H9 (cell line): ENCODE measurements around the gene FGF6. TPM values are rescaled to one million over a fixed set of nuclear protein-coding genes. Genes with fewer than 3 reads are reported as not detected.

Source experiments
- DNase-seq: peaks from one replicate; pipeline ENCODE4 v3.0.0-alpha.2; 2017
- H2AFZ ChIP-seq: one replicate; pipeline ENCODE4 v1.6.1; 2013; ENCODE audit warnings: mild to moderate bottlenecking, low read length, control low read depth, moderate library complexity
- H2AK5ac ChIP-seq: 2 replicates; pipeline ENCODE4 v1.6.1; 2013; ENCODE audit warnings: low read length, control low read depth, mixed read lengths; ENCODE audit not compliant: insufficient read length
- H2BK120ac ChIP-seq: one replicate; pipeline ENCODE4 v1.6.1; 2013; ENCODE audit warnings: low read depth, mild to moderate bottlenecking, low read length, control low read depth, inconsistent platforms; ENCODE audit not compliant: poor library complexity, severe bottlenecking
- H2BK12ac ChIP-seq: 2 replicates; pipeline ENCODE4 v1.6.1; 2013; ENCODE audit warnings: low read length, control low read depth, mixed read lengths, low read depth; ENCODE audit not compliant: insufficient read length
- H2BK15ac ChIP-seq: 2 replicates; pipeline ENCODE4 v1.6.1; 2013; ENCODE audit warnings: low read depth, low read length, control low read depth
- H2BK20ac ChIP-seq: one replicate; pipeline ENCODE4 v1.6.1; 2013; ENCODE audit warnings: low read depth, mild to moderate bottlenecking, low read length, control low read depth, inconsistent platforms; ENCODE audit not compliant: poor library complexity, severe bottlenecking
- H2BK5ac ChIP-seq: 2 replicates; pipeline ENCODE4 v1.6.1; 2013; ENCODE audit warnings: low read length, control low read depth, mixed read lengths; ENCODE audit not compliant: insufficient read length
- H3K14ac ChIP-seq: 2 replicates; pipeline ENCODE4 v1.6.1; 2013; ENCODE audit warnings: low read length, control low read depth; ENCODE audit not compliant: insufficient read depth
- H3K18ac ChIP-seq: 2 replicates; pipeline ENCODE4 v1.6.1; 2013; ENCODE audit warnings: low read depth, mild to moderate bottlenecking, mixed read lengths, low read length, control low read depth; ENCODE audit not compliant: insufficient read length
- H3K23ac ChIP-seq: 2 replicates; pipeline ENCODE4 v1.6.1; 2013; ENCODE audit warnings: low read length, control low read depth, mixed read lengths, low read depth; ENCODE audit not compliant: insufficient read length
- H3K23me2 ChIP-seq: 2 replicates; pipeline ENCODE4 v1.6.1; 2013; ENCODE audit warnings: low read depth, mild to moderate bottlenecking, mixed read lengths, low read length, control low read depth; ENCODE audit not compliant: insufficient read length, poor library complexity, severe bottlenecking
- H3K27ac ChIP-seq: 2 replicates; pipeline ENCODE4 v1.5.1; 2013; ENCODE audit warnings: low read length, control low read depth, mixed read lengths, low read depth; ENCODE audit not compliant: insufficient read length
- H3K27me3 ChIP-seq: 2 replicates; pipeline ENCODE4 v1.6.1; 2013; ENCODE audit warnings: low read length, control low read depth, inconsistent platforms; ENCODE audit not compliant: insufficient read depth
- H3K4ac ChIP-seq: 2 replicates; pipeline ENCODE4 v1.6.1; 2013; ENCODE audit warnings: low read depth, mild to moderate bottlenecking, control low read depth, inconsistent platforms, low read length, moderate library complexity
- H3K4me1 ChIP-seq: 2 replicates; pipeline ENCODE4 v1.6.1; 2013; ENCODE audit warnings: low read length, control low read depth, inconsistent platforms; ENCODE audit not compliant: insufficient read depth
- H3K4me2 ChIP-seq: 2 replicates; pipeline ENCODE4 v1.6.1; 2013; ENCODE audit warnings: low read length, control low read depth, mixed read lengths; ENCODE audit not compliant: insufficient read length, insufficient read depth
- H3K56ac ChIP-seq: 2 replicates; pipeline ENCODE4 v1.6.1; 2013; ENCODE audit warnings: low read depth, mild to moderate bottlenecking, mixed read lengths, low read length, control low read depth; ENCODE audit not compliant: insufficient read length
- H3K79me1 ChIP-seq: 2 replicates; pipeline ENCODE4 v1.6.1; 2013; ENCODE audit warnings: low read depth, mild to moderate bottlenecking, moderate library complexity, low read length, control low read depth, inconsistent platforms; ENCODE audit not compliant: insufficient read depth, poor library complexity, severe bottlenecking
- H3K79me2 ChIP-seq: 2 replicates; pipeline ENCODE4 v1.6.1; 2013; ENCODE audit warnings: low read length, control low read depth, inconsistent platforms; ENCODE audit not compliant: insufficient read depth
- H3K9ac ChIP-seq: 2 replicates; pipeline ENCODE4 v1.6.1; 2013; ENCODE audit warnings: low read length, control low read depth, mixed read lengths; ENCODE audit not compliant: insufficient read length; ENCODE audit errors: extremely low read depth
- H3K9me3 ChIP-seq: one replicate; pipeline ENCODE4 v1.6.1; 2013; ENCODE audit warnings: low read depth, low read length, inconsistent platforms; ENCODE audit not compliant: control insufficient read depth
- H3T11ph ChIP-seq: one replicate; pipeline ENCODE4 v1.6.1; 2013; ENCODE audit warnings: mild to moderate bottlenecking, low read length, control low read depth, inconsistent platforms
- H4K20me1 ChIP-seq: one replicate; pipeline ENCODE4 v1.6.1; 2013; ENCODE audit not compliant: control insufficient read depth, insufficient read length, insufficient read depth
- H4K5ac ChIP-seq: 2 replicates; pipeline ENCODE4 v1.6.1; 2013; ENCODE audit warnings: low read depth, mild to moderate bottlenecking, mixed read lengths, low read length, control low read depth; ENCODE audit not compliant: insufficient read length
- H4K8ac ChIP-seq: replicated peaks from 2 replicates; pipeline ENCODE4 v1.6.1; 2013; ENCODE audit warnings: low read length, control low read depth, mixed read lengths, low read depth; ENCODE audit not compliant: insufficient read length
- H4K91ac ChIP-seq: 2 replicates; pipeline ENCODE4 v1.6.1; 2013; ENCODE audit warnings: low read depth, mild to moderate bottlenecking, moderate library complexity, mixed read lengths, low read length, control low read depth; ENCODE audit not compliant: insufficient read length
- H3K27ac Mint-ChIP-seq, 3 experiments: 2 replicates in 2 of 3; 3 replicates in 1 of 3; pipeline ENCODE4 v1.8.0; 2020 to 2021; ENCODE audit warnings: mixed read lengths in 3 of 3, mild to moderate bottlenecking in 1 of 3, moderate library complexity in 1 of 3
- H3K27me3 Mint-ChIP-seq: 2 replicates; pipeline ENCODE4 v1.8.0; 2021; ENCODE audit warnings: low read depth, mild to moderate bottlenecking, moderate library complexity, mixed read lengths
- H3K36me3 Mint-ChIP-seq, 3 experiments: 2 replicates in 2 of 3; 3 replicates in 1 of 3; pipeline ENCODE4 v1.8.0; 2020 to 2021; ENCODE audit warnings: low read depth in 3 of 3, mixed read lengths in 3 of 3; ENCODE audit not compliant: insufficient read depth in 1 of 3
- H3K4me1 Mint-ChIP-seq, 2 experiments: 2 replicates each; pipeline ENCODE4 v1.8.0; 2020; ENCODE audit warnings: mixed read lengths in 2 of 2
- H3K4me3 Mint-ChIP-seq, 2 experiments: 2 replicates in 1 of 2; 3 replicates in 1 of 2; pipeline ENCODE4 v1.8.0; 2020 to 2021; ENCODE audit warnings: mild to moderate bottlenecking in 2 of 2, mixed read lengths in 2 of 2, moderate library complexity in 1 of 2
- H3K9me3 Mint-ChIP-seq, 2 experiments: 2 replicates in 1 of 2; 3 replicates in 1 of 2; pipeline ENCODE4 v1.8.0; 2020; ENCODE audit warnings: mild to moderate bottlenecking in 2 of 2, mixed read lengths in 2 of 2, moderate library complexity in 1 of 2
- WGBS: extraction: QIAGEN DNeasy Blood & Tissue Kit; methylation state at CpG from one replicate; pipeline ENCODE4 v1.1.7; 2013; ENCODE audit warnings: missing lambda C conversion rate, low lambda C conversion rate, mixed read lengths; ENCODE audit not compliant: insufficient read length; ENCODE audit errors: extremely low coverage; 5-methylcytosine and 5-hydroxymethylcytosine counted together
- total RNA-seq: library from RNA; stranded (reverse); gene quantifications from 2 replicates; pipeline ENCODE4 v1.2.1, GENCODE V29; 2021
- TF ChIP-seq, protein P1 (sequence below): fragments of 200-600 bp; sonication (generic); conservative IDR thresholded peaks from 3 replicates; pipeline ENCODE4 v1.8.0; 2021; ENCODE audit warnings: antibody characterized with exemption, mild to moderate bottlenecking

The FGF6 gene
- total RNA-seq, 1 experiment from 2014 or later: not detected

- H3K27me3 Mint-ChIP-seq: peaks cover 3% of the 10 kb centered on the region; the same call in 1 of the 2 replicates
- H3K56ac ChIP-seq: no peak overlapping the region
- H3K27ac ChIP-seq: no peak overlapping the region
- peaks cover 31 to 32% of the 10 kb centered on the region in 2 experiments for H3K9me3 Mint-ChIP-seq
- no peaks in the 10 kb centered on the region for H3K27me3 ChIP-seq
- H2BK120ac ChIP-seq: no peak overlapping the region
- H3K4me1 Mint-ChIP-seq: no peaks in the 10 kb centered on the region
- DNase-seq: no peak
- TF ChIP-seq, protein P1, sequence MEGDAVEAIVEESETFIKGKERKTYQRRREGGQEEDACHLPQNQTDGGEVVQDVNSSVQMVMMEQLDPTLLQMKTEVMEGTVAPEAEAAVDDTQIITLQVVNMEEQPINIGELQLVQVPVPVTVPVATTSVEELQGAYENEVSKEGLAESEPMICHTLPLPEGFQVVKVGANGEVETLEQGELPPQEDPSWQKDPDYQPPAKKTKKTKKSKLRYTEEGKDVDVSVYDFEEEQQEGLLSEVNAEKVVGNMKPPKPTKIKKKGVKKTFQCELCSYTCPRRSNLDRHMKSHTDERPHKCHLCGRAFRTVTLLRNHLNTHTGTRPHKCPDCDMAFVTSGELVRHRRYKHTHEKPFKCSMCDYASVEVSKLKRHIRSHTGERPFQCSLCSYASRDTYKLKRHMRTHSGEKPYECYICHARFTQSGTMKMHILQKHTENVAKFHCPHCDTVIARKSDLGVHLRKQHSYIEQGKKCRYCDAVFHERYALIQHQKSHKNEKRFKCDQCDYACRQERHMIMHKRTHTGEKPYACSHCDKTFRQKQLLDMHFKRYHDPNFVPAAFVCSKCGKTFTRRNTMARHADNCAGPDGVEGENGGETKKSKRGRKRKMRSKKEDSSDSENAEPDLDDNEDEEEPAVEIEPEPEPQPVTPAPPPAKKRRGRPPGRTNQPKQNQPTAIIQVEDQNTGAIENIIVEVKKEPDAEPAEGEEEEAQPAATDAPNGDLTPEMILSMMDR: no peak
- no peak overlapping the region for H3K18ac ChIP-seq
- H4K8ac ChIP-seq: no peak overlapping the region
- H3K4ac ChIP-seq: no peak overlapping the region
- no peak overlapping the region for H3K9ac ChIP-seq
- WGBS: no CpG with 5 or more reads among the region's 2 CpGs
- no peaks in the 10 kb centered on the region for H4K20me1 ChIP-seq
- H3T11ph ChIP-seq: no peak overlapping the region
- H3K27ac Mint-ChIP-seq: no peak overlapping the region
- H4K91ac ChIP-seq: no peak overlapping the region
- H2BK20ac ChIP-seq: no peak overlapping the region
- H3K36me3 Mint-ChIP-seq: peaks cover 8 to 26% (median 17%) of the 10 kb centered on the region in 3 experiments
- no peak overlapping the region for H2BK15ac ChIP-seq
- H3K4me2 ChIP-seq: no peak overlapping the region
- H3K79me1 ChIP-seq: no peaks in the 10 kb centered on the region
- H3K9me3 ChIP-seq: no peaks in the 10 kb centered on the region
- no peak overlapping the region for H2AK5ac ChIP-seq
- H3K4me3 Mint-ChIP-seq: no peak overlapping the region
- no peak overlapping the region for H2BK12ac ChIP-seq
- no peak overlapping the region for H2AFZ ChIP-seq
- no peak overlapping the region for H3K14ac ChIP-seq
- no peaks in the 10 kb centered on the region for H3K23me2 ChIP-seq
- H3K79me2 ChIP-seq: no peaks in the 10 kb centered on the region
- no peak overlapping the region for H4K5ac ChIP-seq
- H3K4me1 ChIP-seq: no peaks in the 10 kb centered on the region
- no peak overlapping the region for H2BK5ac ChIP-seq
- H3K23ac ChIP-seq: no peak overlapping the region
Observed at GRCh38 chr12:4477129-4477528, 31.5 kb upstream of the FGF6 start.
